SKM-1 treated with dmso at 0.1 percent for 144 hours (cell line): ENCODE data around the gene ACAP3.

ENCODE experiments used
- DNase-seq: peaks from one replicate; lab custom pipeline; 2025; ENCODE audit not compliant: unreplicated experiment; lab: John Stamatoyannopoulos, UW

Gene ACAP3

DNA sequence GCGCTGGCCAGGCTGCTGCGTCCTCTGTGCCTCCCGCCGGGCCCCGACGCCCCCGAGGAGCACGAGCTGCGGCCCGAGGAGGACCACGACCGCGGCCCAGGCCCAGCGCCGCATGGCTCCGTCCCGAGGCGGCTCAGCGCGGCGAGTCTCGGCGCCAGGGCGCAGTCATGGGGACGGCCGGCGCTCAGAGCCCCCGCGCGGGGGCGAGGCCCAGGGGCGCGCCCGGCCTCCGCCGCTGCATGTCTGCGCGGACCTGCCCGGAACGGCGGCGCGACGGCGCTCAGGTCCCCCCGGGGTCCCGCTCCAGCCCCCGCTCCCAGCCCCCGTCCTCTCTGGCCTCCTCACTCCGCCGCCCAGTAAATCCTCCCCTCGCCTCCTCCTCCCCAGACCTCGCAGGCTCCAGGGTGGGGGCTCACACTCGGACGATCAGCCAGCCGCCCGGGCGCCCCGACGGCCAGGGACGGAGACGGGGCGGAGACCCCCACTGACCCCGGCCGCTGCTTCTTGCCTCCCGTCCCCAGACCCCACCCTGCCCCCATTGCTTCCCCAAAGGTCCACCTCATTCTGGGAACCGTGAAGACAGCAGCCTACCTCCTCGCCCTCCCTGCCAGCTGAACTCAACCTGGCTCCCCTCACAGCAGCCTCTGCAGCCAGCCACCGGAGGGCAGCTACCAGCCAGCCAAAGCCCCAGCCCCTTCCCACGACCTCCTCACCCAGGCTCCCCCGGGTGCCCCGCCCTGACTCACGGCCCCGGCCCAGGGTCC lies 61.0 kb downstream of the ACAP3 start, which contains the start of gene C1QTNF12:
C1QTNF12 (minus strand) TSS at position 146 of the 764 bp plus-strand sequence; CDS start at position 114, 32 bp downstream.
- DNase-seq, result no peak

DNA sequence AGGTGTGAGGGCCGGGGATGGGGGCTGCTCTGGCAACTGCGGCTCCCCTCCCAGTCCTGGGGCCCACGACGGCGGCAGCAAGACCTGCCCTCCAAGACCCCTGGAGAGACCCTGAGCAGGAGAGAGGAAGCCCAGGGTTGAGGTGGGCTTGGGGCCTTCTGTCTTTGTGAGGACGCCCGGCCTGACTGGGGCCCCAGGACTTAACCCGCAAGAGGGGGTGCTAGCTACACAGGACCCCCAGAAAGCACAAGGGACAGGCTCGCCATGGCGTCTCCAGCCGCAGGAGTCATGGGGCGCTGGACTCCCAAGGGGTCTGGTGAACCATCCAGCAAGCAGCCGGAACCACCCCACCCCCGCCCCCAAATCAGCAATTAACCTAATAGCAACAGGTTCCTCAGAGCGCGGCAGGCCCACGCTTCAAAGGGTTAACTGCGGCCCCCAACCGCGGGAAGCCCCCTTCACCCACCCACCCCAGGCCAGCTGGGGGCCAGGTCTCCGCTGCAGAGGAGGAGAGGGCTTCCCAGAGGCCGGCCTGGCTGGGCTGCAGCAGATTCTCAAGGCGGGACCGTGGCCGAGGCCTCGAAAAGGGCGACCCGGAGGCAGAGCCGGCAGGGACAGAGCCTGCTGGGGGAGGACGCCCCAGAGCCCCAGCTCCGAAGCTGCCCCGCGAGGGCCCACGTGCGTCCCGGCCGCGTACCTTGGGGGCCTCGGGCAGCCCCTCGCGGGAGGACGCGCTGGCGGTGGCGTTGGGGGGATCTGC lies 61.7 kb downstream of the ACAP3 start:
- no peak for DNase-seq

- DNase-seq, result no peak
Observed at GRCh38 chr1:1245178-1245816, 62.4 kb downstream of the ACAP3 start.

GRCh38 chr1:1244192-1244811 lies 63.4 kb downstream of the ACAP3 start:
- no peak for DNase-seq

GRCh38 chr1:1243807-1244191 lies 63.9 kb downstream of the ACAP3 start:
- no peak for DNase-seq

DNA sequence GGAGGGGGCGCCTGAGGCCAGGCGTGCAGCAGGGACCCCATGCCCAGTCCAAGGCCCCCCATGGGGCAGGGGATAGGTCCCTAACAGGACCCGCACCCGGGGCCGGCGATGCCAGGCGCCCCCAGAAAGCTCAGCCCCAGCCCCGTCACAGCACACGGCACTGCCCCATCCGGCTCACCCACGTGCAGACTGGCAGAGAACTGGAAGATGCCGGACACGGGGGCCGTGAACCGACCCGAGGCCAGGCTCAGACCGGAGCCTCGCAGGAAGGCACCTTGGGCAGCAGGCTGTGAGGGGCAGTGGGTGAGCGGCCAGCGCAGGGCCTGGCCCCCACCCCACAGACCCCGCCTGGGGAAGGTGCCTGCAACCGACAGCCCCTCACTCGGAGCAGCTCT lies 64.5 kb downstream of the ACAP3 start:
- no peak for DNase-seq

GRCh38 chr1:1242461-1243265 lies 65.1 kb downstream of the ACAP3 start:
- no peak for DNase-seq
